NCI-H2081 (cell line): ENCODE results near the gene TYW1B.
"Not testable (repeated sequence)": the region's sequence is repeated elsewhere in the genome, so short reads cannot be mapped to it uniquely, and the experiment has no call there.

ENCODE experiments used
- DNase-seq, 2 experiments: peaks; one replicate each; lab custom pipeline; 2025; lab: John Stamatoyannopoulos, UW

TYW1B gene

GRCh38 chr7:72816370-72817157, 11.4 kb downstream of the TYW1B start:
- DNase-seq, result not testable (repeated sequence)

GRCh38 chr7:72810437-72810836, 17.6 kb downstream of the TYW1B start:
- not testable (repeated sequence) for DNase-seq

DNA sequence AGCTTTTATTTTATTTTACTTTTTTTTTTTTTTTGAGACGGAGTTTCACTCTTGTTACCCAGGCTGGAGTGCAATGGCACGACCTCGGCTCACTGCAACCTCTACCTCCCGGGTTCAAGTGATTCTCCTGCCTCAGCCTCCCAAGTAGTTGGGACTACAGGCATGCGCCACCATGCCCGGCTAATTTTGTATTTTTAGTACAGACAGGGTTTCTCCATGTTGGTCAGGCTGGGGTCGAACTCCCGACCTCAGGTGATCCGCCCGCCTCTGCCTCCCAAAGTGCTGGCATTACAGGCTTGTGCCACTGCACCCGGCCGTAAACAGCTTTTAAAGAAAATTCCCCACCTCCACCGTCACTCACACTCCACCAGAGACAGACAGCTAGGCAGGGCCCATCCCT, 19.5 kb downstream of the TYW1B start:
- not testable (repeated sequence) for DNase-seq

- DNase-seq, result not testable (repeated sequence)
These were observed 21.1 kb downstream of the TYW1B start for GRCh38 chr7:72806851-72807250.

DNA sequence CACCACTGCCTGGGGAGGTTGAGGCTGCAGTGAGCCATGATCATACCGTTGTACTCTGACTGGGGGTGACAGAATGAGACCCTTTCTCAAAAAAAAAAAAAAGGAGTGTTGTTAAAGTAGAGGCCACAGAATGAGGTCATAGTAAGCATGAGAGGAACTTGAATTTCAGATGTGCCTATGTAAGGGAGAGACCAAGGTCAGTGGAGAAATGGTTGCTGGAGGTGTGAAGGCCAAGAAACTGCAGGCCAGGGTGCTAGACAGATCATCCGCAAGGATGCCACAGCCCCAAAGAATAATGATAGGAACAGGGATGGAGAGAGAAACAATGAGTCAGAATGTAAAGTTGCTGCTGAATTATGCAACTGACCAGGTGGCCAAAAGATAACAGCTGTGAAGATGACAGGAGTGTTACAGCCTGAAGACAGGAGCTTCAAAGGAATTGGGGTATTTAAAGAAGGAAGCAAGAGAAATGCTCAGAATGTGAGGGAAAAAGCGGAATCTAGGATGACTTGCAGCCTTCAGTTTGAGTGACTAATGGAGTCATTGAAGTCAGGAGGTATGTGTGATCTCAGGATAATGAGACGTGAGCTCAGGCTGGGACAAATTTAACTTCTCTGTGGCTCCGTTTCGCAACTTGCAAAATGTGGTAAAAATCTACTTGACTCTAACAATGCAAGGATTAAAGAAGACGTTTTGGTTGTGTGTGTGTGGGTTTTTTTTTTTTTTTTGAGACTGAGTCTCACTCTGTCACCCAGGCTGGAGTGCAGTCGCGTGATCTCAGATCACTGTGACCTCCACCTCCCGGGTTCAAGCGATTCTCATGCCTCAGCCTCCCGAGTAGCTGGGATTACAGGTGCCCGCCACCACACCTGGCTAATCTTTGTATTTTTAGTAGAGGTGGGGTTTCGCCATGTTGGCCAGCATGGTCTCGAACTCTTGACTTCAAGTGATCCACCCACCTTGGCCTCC, 22.2 kb downstream of the TYW1B start:
- DNase-seq, result no peak

- DNase-seq, result not testable (repeated sequence)
These were observed 24.2 kb downstream of the TYW1B start for GRCh38 chr7:72803778-72804177.

DNA sequence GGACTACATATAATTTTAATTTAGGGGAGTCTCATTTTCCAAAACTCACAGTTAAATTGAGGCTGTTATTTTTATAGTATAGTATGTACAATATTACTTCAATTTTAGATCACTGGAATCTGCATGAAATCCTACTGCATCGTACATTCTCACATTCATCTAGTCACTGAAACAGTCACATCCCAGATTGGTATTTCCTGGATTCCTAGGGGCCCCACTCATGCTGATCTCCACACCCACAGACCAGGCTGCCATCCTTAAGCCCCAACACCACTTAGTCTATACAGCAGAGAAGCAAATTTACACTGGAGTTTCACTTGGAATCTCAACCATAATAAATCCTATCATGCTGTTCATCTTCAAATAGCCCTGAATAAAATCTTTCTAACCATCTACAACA, 26.4 kb downstream of the TYW1B start:
- DNase-seq, result not testable (repeated sequence)

DNA sequence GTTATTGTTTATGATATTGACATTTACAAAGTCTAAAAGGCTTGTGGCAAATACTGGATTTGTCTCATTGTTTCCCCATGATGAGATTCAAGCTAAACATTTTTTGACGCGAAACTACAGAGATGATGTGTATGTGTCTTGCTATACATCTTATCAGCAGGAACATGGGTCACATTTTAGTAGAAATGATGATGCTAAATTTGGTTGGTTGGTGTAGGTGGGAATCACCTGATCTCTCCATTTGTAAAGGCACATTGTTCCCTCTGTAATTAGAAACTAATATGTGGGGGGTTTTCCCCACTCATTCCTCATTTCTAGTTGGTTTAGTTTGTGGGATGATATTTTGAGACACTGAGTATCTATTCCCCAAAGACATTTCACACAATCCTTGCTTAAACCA, 32.6 kb downstream of the TYW1B start:
- not testable (repeated sequence) for DNase-seq

GRCh38 chr7:72793791-72794190, 34.2 kb downstream of the TYW1B start:
- DNase-seq, result no peak

DNA sequence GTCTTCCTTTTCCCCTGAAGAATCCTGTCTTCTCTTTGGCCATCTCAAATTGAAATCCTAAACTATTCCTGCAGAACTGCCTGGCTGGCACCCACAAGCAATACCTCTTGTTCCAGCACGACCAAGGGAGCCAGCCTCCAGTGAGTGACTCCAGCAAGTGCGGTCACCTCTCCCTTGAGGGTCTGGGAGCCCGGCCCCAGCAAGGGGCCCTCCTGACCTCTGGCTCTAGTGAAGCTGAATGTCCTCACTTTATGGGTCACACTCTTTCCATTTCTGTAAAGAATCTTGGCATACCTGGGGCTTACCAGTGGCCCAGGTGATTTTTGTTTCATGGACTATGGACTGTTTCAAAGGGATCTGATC, 37.3 kb downstream of the TYW1B start:
- not testable (repeated sequence) for DNase-seq

DNA sequence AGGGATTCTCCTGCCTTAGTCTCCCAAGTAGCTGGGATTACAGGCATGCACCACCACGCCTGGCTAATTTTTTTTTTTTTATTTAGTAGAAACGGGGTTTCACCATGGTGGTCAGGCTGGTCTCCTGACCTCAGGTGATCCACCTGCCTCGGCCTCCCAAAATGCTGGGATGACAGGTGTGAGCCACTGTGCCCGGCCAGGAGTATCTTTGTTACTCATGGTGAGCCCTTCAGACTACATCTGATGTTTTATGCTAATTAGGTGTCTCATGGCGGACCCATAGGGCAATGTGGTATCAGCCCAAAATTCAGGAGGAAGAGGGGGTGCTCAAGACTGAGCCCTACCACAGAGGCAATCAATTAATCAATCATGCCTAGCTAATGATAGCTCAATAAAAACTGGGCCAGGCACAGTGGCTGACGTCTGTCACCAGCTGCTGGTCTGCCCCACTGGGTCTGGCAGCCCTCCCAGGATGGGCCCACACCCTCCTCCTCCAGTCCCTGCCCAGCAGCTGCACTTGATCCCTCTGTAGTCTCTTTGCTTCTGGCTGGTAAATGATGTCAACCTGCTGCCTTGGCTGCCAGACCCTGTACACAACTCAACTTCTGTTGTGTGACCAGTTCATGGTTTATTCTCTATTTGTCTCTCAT, 37.8 kb downstream of the TYW1B start:
- peak in 1 of 2 experiments; percentile 71 for DNase-seq

DNA sequence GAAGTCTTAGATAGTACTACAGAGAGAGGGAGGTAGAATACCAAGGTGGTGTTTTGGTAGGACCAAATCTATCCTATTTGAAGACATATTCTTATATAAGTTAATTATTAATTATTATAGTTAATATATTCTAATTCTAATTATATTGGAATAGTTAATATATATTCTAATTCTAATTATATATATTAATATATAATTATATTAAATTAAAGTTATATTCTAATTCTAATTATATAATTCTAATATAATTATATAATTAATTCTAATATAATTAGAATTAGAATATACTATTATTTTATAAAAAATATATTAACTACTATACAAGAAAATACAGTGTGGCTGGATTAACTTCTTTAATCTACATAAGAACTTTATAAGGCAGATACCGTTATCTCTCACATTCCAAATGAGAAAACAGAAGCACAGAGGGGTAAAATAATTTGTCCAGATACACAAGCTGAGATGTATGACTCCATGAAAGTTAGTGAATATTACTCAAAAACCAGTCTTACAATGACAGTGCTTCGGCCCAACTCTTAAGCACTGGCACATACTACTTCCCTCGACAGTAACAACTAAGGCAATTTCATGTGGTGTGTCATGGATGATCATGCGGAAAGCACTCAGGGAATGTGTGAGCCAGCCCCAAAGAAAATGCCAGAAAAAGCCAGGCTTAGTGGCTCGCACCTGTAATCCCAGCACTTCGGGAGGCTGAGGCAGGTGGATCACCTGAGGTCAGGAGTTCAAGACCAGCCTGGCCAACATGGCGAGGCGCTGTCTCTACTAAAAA, 42.6 kb downstream of the TYW1B start:
- no peak for DNase-seq

- DNase-seq, result peak in 1 of 2 experiments; percentile 36
These were observed 44.2 kb downstream of the TYW1B start for GRCh38 chr7:72783601-72784370.

DNA sequence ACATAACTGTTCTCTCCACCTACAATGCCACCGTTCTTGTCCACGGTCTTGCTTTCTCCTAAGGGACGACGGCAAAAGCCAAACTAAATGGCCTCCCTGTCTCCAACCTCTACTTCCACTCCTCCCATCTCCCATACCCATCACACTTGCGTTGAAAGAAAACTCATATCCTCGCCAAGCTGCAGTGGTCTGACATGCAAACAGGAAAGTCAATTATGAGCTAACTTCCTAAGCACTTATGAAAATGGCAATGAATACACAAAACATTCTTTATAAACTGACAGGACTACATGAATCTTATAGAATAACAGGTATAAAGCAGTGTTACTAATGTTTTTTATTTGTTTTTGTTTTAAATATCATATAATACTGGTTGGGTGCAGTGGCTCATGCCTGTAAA, 46.4 kb downstream of the TYW1B start:
- no peak for DNase-seq

DNA sequence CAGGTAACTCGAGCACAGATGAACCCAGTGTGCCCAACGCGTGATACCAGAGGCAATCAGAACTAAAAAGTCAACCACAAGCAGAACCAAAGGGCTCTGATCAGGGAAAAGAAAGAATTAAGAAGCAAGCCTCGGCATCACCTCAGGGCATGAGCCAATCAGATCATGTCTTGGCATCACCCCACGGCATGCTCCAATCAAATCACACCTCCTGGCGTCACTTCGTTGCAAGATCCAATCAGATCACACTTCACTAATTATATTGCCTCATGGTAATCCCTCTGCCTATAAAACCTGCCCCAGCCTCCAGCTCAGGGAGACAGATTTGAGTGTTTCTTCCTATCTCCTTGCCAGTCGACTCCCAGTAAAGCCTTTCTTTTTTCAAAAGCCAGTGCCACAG, 46.8 kb downstream of the TYW1B start:
- no peak for DNase-seq

GRCh38 chr7:72780289-72780894, 47.6 kb downstream of the TYW1B start:
- DNase-seq, result not testable (repeated sequence)

GRCh38 chr7:72777167-72777566, 50.8 kb downstream of the TYW1B start:
- not testable (repeated sequence) for DNase-seq

GRCh38 chr7:72772627-72773026, 55.4 kb downstream of the TYW1B start:
- DNase-seq, result peak in 1 of 2 experiments; percentile 69

DNA sequence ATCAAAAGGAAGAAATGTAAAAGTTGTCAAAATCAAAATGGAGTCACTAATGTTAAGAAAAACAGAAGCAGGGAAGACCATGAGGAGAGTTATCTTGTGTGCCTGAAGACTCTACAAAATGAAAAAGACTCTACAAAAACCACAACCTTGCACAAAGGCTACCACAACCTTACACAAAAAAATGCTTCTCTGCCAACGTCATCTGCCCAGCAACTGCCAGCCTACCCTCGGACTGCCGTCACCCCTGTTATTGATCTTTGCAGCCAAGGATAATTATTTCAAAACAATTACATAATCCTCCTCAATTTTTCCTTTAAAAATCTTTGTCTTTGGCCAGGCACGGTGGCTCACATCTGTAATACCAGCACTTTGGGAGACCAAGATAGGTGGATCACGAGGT, 61.0 kb downstream of the TYW1B start:
- not testable (repeated sequence) for DNase-seq

- DNase-seq, result no peak
These were observed 67.4 kb downstream of the TYW1B start for GRCh38 chr7:72760602-72761001.
